GM19463 (cell line): ENCODE data around the gene GTF2H2C_2.
A peak's percentile ranks its signal among the peaks of the same experiment; 100 is the strongest.
"Not testable (repeated sequence)": the region's sequence is repeated elsewhere in the genome, so short reads cannot be mapped to it uniquely, and the experiment has no call there.

Source experiments
- ATAC-seq: cut with Tn5 transposase; IDR thresholded peaks from one replicate; pipeline ENCODE4 v1.9.1; 2021; ENCODE audit warnings: mild to moderate bottlenecking, moderate library complexity; ENCODE audit not compliant: unreplicated experiment

Gene GTF2H2C_2

DNA sequence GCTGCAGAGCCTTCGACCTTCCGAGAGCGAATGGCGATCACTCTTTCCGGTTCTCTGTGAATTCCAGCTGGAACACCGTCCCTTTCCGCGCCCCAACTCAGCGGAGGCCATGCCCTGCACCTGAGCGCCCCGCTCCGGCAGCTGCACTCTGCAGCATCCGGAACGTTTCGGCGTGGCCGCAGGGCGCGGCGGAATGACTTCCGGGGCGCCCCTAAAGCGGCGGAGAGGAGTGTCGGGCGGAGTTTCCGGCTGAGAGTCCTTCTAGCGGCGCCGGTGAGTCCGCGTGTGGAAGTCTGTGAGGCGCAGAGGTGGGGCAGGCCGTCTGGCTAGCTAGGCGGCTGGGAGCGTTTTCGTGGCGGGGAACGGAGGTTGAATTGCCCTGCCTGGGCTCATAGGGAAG is at the start of gene GTF2H2C_2:
Gene GTF2H2C_2 (plus strand): TSS at position 252 of the 400 bp plus-strand sequence.
- peak; percentile 100 for ATAC-seq

GRCh38 chr5:70400984-70401686 is 14.0 kb upstream of the GTF2H2C_2 start:
- peak; percentile 87 for ATAC-seq

GRCh38 chr5:70421322-70421721 is 6.2 kb downstream of the GTF2H2C_2 start:
- ATAC-seq: not testable (repeated sequence)

DNA sequence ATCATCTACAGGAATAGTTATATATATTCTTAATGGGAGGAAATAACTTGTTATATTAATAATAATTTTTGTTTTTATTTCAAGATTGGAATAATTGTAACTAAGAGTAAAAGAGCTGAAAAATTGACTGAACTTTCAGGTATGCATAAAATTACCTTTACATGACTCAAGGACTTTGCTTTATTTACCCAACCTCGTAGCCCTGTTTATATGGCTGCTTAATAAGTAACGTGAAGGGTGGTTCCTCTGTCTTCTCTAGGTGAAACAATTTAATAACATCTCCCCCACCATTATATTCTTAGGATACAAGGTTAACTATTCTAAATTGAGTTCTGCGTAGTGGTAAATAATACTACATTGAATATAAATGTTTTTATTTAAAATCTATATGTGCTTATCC is 8.0 kb downstream of the GTF2H2C_2 start:
- not testable (repeated sequence) for ATAC-seq

GRCh38 chr5:70438518-70438917 is 23.4 kb downstream of the GTF2H2C_2 start:
- not testable (repeated sequence) for ATAC-seq

- ATAC-seq: not testable (repeated sequence)
Observed at GRCh38 chr5:70449565-70449964, 34.4 kb downstream of the GTF2H2C_2 start.

DNA sequence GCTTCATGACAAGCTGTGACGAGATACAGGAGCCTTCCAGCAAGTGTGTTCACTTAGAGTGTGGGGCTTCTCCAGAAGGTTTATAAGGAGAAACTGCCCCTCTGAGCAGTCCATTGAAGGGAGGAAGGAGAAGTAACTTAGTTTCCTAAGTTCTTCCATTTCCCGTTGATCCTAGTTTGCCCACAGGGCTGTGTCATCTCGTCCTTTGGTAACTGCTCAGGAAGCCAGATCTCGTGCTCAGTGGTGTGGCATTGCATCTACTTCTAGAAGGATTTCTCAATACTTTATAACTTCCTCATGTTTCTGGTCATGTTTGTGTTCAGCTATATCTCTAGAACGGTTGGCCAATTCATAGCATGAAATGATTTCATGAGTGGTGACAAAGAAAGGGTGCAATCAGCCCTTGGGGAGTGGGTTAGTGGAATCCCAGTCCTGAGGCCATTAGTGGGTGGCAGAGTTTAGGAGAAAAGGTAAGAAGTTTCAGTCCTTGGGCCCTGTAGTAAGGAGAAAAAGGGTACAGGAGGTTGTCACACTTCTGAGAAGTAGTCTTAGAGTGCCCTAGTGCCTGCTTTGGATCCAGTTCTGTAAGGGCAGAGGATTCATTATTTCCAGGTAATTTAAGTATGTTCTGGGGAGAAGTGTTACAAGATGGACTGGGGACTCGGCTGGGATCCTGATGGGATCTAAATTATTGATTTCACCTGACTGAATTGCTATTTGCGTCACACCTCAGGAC is 36.2 kb downstream of the GTF2H2C_2 start:
- ATAC-seq: not testable (repeated sequence)

- peak; percentile 89 for ATAC-seq
Observed at GRCh38 chr5:70457093-70457492, 41.9 kb downstream of the GTF2H2C_2 start.

DNA sequence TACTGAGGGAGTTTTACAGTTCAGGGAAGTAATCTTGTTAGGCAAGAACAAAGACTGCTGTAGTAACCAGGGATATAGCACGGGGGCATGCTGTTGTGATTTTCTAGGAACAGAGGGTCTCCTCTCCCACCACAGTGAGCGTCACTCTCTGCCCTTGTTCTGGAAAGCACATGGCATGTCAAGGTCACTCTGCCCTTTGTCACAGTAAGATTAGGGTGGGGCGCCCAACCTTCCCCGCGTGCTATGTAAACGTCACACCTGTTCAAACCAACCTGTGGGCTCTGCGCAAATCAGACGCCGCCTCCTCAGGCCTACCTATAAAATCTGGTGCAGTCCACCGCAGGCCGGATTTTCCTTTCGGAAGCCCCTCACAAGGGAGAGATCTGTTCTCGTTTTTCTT is 44.0 kb downstream of the GTF2H2C_2 start:
- not testable (repeated sequence) for ATAC-seq

DNA sequence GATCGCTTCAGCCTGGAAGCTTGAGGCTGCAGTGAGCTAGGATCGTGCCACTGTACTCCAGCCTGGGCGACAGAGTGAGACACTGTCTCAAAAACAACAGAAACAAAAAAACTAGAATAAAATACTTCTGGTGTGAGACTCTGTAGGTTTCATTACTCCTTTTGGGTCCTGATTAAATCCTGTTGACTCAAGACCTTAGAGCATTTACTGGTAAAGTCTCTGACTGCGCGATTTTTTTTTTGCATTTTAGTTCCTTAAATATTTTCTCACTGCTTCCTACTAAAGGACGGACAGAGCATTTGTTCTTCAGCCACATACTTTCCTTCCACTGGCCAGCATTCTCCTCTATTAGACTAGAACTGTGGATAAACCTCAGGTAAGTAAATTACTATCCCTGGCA is 46.8 kb downstream of the GTF2H2C_2 start:
- not testable (repeated sequence) for ATAC-seq

DNA sequence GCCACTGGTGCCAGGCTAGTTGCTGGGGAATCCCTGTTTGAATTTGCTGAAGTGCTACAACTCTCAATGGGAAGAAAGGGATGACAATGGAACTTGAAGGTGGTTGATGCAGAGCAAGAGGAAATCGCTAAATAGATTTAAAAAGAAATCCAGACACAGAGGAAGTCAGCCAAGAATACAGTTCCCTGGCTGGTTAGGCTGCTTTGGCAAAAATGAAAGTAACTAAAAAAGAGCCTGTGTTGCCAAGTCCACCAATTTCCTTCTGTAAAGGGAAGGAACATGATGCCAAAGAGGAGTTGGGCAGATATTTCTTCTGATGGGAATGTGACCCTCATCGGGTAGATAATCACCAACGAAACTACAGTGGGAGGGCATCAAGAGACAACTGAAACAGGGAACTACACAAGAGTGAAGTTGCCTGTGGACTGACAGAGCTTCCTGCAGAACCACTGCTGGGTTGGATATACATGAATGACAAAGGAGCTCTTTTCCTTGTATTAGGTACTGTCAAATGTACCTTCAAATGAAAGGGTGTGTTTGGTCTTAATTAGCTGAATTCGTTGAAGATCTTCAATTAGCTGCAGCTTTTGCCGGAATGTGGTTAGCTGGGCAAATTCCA is 49.0 kb downstream of the GTF2H2C_2 start:
- not testable (repeated sequence) for ATAC-seq

DNA sequence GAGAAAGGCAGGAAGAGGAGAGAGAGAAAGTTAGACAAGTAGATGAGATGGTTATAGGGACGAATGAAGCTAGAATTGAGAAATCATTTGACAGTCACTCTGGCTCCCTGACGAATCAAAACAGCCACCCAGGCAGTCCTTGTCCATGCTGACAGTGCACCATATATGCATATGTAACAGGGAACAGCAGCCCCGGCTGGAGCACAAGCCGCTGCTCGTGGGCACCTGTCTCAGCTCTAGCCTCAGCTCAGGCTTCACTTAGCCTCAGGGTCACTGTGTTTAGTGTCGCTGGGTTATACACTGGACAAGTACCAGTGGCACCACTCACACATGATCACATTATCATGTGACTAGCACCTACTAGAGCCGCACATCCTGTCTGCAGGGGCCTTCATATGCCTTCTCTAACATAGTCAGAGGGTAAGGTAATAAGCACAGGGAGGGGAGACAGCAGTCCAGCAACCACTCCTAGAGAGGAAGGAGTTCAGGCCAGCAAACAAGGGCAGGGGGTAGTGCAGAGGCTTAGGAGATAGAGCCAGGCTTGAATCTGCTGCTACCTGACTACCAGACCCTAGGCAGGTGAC is 54.9 kb downstream of the GTF2H2C_2 start:
- ATAC-seq: not testable (repeated sequence)
